Measurements from ENCODE around the gene CRTC1. TPM values are rescaled to one million over a fixed set of nuclear protein-coding genes. Genes with fewer than 3 reads are reported as not detected.

CRTC1 gene
- total and polyA plus RNA-seq, 2 of the 13 experiments (the other 11 are each of a cell fraction or from before 2014, with no cell fraction given) = 2.0 to 2.7 TPM

GRCh38 chr19:18683109-18683957, at the start of gene CRTC1 (continued):
- no peak for TF ChIP-seq MATR3 (CRISPR knock-in tag; IDR thresholded peaks at IDR 0.05)
- TF ChIP-seq, protein P1, sequence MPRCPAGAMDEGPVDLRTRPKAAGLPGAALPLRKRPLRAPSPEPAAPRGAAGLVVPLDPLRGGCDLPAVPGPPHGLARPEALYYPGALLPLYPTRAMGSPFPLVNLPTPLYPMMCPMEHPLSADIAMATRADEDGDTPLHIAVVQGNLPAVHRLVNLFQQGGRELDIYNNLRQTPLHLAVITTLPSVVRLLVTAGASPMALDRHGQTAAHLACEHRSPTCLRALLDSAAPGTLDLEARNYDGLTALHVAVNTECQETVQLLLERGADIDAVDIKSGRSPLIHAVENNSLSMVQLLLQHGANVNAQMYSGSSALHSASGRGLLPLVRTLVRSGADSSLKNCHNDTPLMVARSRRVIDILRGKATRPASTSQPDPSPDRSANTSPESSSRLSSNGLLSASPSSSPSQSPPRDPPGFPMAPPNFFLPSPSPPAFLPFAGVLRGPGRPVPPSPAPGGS (CRISPR knock-in tag; IDR thresholded peaks at IDR 0.05) = 0 out of 2 replicates have a peak, but pooled peaks have one; percentile 49
- TF ChIP-seq GPN1 (CRISPR knock-in tag; IDR thresholded peaks at IDR 0.05; ENCODE audit: borderline replicate concordance) = no peak
- TF ChIP-seq ZSCAN25 (CRISPR knock-in tag; IDR thresholded peaks at IDR 0.05) = peak; percentile 56; the same call in 1 of the 2 replicates
- TF ChIP-seq CCDC6 (CRISPR knock-in tag; IDR thresholded peaks at IDR 0.05) = no peak; the same call in 1 of the 2 replicates
- no peak for TF ChIP-seq EP300 (IDR thresholded peaks at IDR 0.05; ENCODE audit: low read depth in 2 of 2, low read length in 2 of 2)
- 0 out of 2 replicates have a peak, but pooled peaks have one; percentile 16 for TF ChIP-seq EP300 (CRISPR knock-in tag; IDR thresholded peaks at IDR 0.05; ENCODE audit: borderline replicate concordance)
- TF ChIP-seq ZNF746 (CRISPR knock-in tag; IDR thresholded peaks at IDR 0.05) = peak; percentile 46; the same call in 1 of the 2 replicates
- 0 out of 2 replicates have a peak, but pooled peaks have one; percentile 49 for TF ChIP-seq ZNF598 (CRISPR knock-in tag; IDR thresholded peaks at IDR 0.05; ENCODE audit: borderline replicate concordance)
- TF ChIP-seq, protein P2, sequence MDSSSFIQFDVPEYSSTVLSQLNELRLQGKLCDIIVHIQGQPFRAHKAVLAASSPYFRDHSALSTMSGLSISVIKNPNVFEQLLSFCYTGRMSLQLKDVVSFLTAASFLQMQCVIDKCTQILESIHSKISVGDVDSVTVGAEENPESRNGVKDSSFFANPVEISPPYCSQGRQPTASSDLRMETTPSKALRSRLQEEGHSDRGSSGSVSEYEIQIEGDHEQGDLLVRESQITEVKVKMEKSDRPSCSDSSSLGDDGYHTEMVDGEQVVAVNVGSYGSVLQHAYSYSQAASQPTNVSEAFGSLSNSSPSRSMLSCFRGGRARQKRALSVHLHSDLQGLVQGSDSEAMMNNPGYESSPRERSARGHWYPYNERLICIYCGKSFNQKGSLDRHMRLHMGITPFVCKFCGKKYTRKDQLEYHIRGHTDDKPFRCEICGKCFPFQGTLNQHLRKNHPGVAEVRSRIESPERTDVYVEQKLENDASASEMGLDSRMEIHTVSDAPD (CRISPR knock-in tag; IDR thresholded peaks at IDR 0.05) = no peak
- 0 out of 2 replicates have a peak, but pooled peaks have one; percentile 17 for TF ChIP-seq ZNF629 (CRISPR knock-in tag; conservative IDR thresholded peaks at IDR 0.05)
- peak; percentile 96 for TF ChIP-seq PATZ1 (CRISPR knock-in tag; IDR thresholded peaks at IDR 0.05)
- peak; percentile 83 for TF ChIP-seq ZBTB14 (CRISPR knock-in tag; IDR thresholded peaks at IDR 0.05)
- 0 out of 2 replicates have a peak, but pooled peaks have one; percentile 24 for TF ChIP-seq SAFB2 (CRISPR knock-in tag; IDR thresholded peaks at IDR 0.05; ENCODE audit: borderline replicate concordance, low read depth)
- TF ChIP-seq MED13 (CRISPR knock-in tag; IDR thresholded peaks at IDR 0.05) = no peak
- peak; percentile 75 for TF ChIP-seq ZNF883 (CRISPR knock-in tag; IDR thresholded peaks at IDR 0.05; ENCODE audit: not compliant biosample characterization)
- TF ChIP-seq ZNF224 (CRISPR knock-in tag; IDR thresholded peaks at IDR 0.05) = 0 out of 2 replicates have a peak, but pooled peaks have one; percentile 49
- TF ChIP-seq CHD4 (IDR thresholded peaks at IDR 0.05; ENCODE audit: borderline replicate concordance, low read length) = peak; percentile 66
- TF ChIP-seq TFAP4 (IDR thresholded peaks at IDR 0.05; ENCODE audit: borderline replicate concordance, low read depth) = no peak
- no peak for TF ChIP-seq ZNF552 (CRISPR knock-in tag; IDR thresholded peaks at IDR 0.05; ENCODE audit: borderline replicate concordance)
- peak; percentile 49; the same call in 1 of the 2 replicates for TF ChIP-seq PHF20 (CRISPR knock-in tag; IDR thresholded peaks at IDR 0.05)

All from HepG2 (cell line).